Gastroesophageal sphincter (tissue), 3 donors: ENCODE measurements around the gene BTBD1.

ENCODE experiments used
- EP300 ChIP-seq: sonication (generic); formaldehyde crosslinking; IDR thresholded peaks from one replicate; pipeline ENCODE4 v1.6.1; 2017; ENCODE audit warnings: antibody characterized with exemption, mild to moderate bottlenecking
- POLR2A ChIP-seq, 2 donors: fragments of 450-650 bp; IDR thresholded peaks; one replicate each; pipeline ENCODE4 v1.6.1; 2017; ENCODE audit warnings: antibody characterized with exemption in 2 of 2, mild to moderate bottlenecking in 2 of 2, moderate library complexity in 1 of 2
- POLR2AphosphoS5 ChIP-seq: sonication (generic); formaldehyde crosslinking; IDR thresholded peaks from one replicate; pipeline ENCODE4 v1.6.1; 2017; ENCODE audit warnings: antibody characterized with exemption
- TF ChIP-seq, protein P1 (sequence below), 4 experiments: fragments of 200-600 bp in 2 of 4; fragments of 450-650 bp in 2 of 4; sonication (generic) in 1 of 4; IDR thresholded peaks; one replicate each; pipeline ENCODE4 v1.5.1; 2017 to 2019; ENCODE audit warnings: antibody characterized with exemption in 4 of 4, mild to moderate bottlenecking in 2 of 4, moderate library complexity in 2 of 4

DNA sequence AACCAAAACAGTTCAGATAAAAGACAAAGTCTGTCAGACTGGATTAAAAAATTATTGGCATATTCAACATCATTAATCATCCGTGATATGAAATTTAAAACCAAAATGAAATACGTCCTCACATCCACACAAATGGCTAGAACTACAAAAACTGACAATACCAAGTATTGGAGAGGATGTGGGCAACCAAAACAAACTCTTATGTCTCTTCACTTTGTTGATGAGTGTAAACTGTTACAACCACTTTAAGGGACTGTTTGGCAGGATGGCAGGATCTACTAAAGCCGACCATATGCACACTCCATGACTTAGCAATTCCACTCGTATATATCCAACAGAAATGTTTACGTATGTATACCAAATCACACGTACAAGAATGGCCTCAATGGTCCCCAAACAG lies 30.8 kb downstream of the BTBD1 start:
- TF ChIP-seq, protein P1, sequence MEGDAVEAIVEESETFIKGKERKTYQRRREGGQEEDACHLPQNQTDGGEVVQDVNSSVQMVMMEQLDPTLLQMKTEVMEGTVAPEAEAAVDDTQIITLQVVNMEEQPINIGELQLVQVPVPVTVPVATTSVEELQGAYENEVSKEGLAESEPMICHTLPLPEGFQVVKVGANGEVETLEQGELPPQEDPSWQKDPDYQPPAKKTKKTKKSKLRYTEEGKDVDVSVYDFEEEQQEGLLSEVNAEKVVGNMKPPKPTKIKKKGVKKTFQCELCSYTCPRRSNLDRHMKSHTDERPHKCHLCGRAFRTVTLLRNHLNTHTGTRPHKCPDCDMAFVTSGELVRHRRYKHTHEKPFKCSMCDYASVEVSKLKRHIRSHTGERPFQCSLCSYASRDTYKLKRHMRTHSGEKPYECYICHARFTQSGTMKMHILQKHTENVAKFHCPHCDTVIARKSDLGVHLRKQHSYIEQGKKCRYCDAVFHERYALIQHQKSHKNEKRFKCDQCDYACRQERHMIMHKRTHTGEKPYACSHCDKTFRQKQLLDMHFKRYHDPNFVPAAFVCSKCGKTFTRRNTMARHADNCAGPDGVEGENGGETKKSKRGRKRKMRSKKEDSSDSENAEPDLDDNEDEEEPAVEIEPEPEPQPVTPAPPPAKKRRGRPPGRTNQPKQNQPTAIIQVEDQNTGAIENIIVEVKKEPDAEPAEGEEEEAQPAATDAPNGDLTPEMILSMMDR (IDR thresholded peaks at IDR 0.05), result no peak
- TF ChIP-seq POLR2AphosphoS5, result no peak
- TF ChIP-seq EP300, result no peak
- TF ChIP-seq POLR2A (IDR thresholded peaks at IDR 0.05), result no peak
